Coronary artery (tissue), 2 donors: Measurements from ENCODE around the gene TBCE.

ENCODE experiments used
- DNase-seq: peaks from one replicate; pipeline ENCODE4 v3.0.0-alpha.2; 2017; ENCODE audit warnings: low spot score
- H3K27ac ChIP-seq, 2 donors: fragments of 200-600 bp; sonication (generic); one replicate each; pipeline ENCODE4 v1.5.1; 2016 to 2019
- H3K4me3 ChIP-seq: fragments of 200-600 bp; sonication (generic); 2 replicates; pipeline ENCODE4 v1.5.1; 2016; ENCODE audit warnings: mild to moderate bottlenecking, moderate library complexity
- CTCF ChIP-seq: fragments of 200-600 bp; sonication (generic); IDR thresholded peaks from one replicate; pipeline ENCODE4 v1.5.1; 2019; ENCODE audit warnings: antibody characterized with exemption

The TBCE gene

DNA sequence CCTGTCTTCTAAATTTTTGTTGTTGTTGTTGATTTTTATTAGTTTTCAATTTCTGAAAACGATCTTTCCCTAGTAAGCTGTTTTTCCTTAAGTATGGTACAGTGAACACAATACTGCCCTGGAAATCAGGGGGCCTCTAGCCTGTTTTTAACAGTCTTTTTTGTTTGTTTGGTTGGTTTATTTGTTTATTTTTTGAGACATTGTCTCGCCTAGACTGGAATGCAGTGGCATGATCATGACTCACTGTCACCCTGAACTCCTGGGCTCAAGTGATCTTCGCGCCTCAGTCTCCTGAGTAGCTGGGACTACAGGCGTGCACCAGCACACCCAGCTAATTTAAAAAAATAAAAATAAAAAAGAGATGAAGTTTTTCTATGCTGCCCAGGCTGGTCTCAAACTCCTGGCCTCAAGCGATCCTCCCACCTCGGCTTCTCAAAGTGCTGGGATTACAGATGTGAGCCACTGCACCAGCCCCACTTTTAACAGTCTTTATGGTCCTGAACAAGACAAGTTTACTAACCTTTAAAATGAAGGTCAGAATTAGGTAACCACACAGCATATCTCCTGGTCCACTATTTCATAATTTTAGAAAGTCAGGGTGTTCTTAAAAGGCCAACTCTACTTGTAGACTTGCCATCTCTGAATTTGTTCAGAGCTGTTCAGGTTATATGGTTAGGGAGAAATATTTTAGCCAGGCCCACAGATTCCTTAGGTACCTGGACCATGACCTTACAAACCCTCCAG, 35.4 kb downstream of the TBCE start:
- TF ChIP-seq CTCF = no peak
- Histone ChIP-seq H3K4me3 (no peak overlapping the region), H3K27ac (no peak overlapping the region)
- no peak for DNase-seq

DNA sequence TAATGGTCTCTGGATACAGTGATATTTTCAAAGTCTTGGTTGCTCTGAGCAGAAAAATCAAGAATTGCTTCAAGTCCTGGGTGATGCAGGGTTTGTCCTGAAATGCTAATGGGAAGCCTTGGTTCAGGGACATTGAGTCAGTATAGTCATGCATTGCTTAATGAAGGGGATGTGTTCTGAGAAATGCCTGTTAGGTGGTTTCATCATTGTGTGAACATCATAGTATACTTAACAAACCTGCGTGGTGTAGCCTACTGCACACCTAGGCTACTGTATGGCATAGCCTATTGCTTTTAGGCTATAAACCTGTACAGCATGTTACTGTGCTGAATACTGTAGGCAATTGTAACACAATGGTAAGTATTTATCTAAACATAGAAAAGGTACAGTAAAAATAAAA, 36.4 kb downstream of the TBCE start:
- H3K27ac ChIP-seq = no peak overlapping the region
- no peak for TF ChIP-seq CTCF
- no peak for DNase-seq
- no peak overlapping the region for H3K4me3 ChIP-seq

- DNase-seq = no peak
- TF ChIP-seq CTCF = no peak
- Histone ChIP-seq H3K4me3 (no peak overlapping the region), H3K27ac (no peak overlapping the region)
These were observed 37.0 kb downstream of the TBCE start for GRCh38 chr1:235404190-235404589.

GRCh38 chr1:235407419-235407818, 40.2 kb downstream of the TBCE start:
- no peak overlapping the region for H3K4me3 ChIP-seq
- DNase-seq = no peak
- no peak overlapping the region for H3K27ac ChIP-seq
- TF ChIP-seq CTCF = no peak

DNA sequence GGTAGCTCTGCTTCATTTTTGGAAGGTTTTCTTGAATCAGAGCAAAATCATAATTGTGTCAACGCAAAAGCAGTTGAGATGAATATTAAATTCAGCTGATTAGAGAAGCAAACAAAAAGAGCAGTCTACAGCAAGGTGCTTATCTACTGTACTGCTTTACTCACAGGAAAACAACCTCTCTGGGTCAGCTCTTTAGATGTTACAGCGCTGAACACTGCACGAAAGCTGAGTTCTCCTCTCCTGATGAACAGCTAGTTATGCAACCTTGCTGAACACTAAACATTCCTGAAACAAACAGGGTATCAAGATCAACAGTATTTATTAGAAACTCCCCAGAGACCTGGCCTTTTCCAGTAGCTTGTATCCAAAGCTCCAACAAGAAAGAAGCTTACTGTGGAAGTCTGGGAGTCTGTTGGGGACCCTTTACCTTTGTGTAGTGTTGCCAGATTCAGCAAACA, 41.3 kb downstream of the TBCE start:
- DNase-seq = no peak
- H3K27ac ChIP-seq = no peak overlapping the region

GRCh38 chr1:235409042-235409820, 42.0 kb downstream of the TBCE start:
- Histone ChIP-seq H3K4me3 (no peak overlapping the region), H3K27ac (no peak overlapping the region)
- no peak for DNase-seq
- no peak for TF ChIP-seq CTCF

More for the DNA sequence above, 41.3 kb downstream of the TBCE start:
- TF ChIP-seq CTCF = no peak
- H3K4me3 ChIP-seq = no peak overlapping the region
